Muscle layer of duodenum (tissue), 2 donors: Measurements from ENCODE around the gene CABCOCO1.

Experiments
- H3K27ac ChIP-seq: one replicate; pipeline ENCODE4 v1.7.0; 2013; ENCODE audit warnings: mild to moderate bottlenecking, low read length
- H3K27me3 ChIP-seq: one replicate; pipeline ENCODE4 v1.7.0; 2013; ENCODE audit warnings: low read depth, mild to moderate bottlenecking, control low read depth, low read length
- H3K36me3 ChIP-seq, 2 donors: one replicate each; pipeline ENCODE4 v1.7.0; 2013; ENCODE audit warnings: low read length in 2 of 2, control low read depth in 1 of 2, mild to moderate bottlenecking in 1 of 2; ENCODE audit not compliant: insufficient read depth in 2 of 2, control insufficient read depth in 1 of 2
- H3K4me1 ChIP-seq, 2 donors: one replicate each; pipeline ENCODE4 v1.7.0; 2013; ENCODE audit warnings: low read length in 2 of 2, mild to moderate bottlenecking in 2 of 2, control low read depth in 1 of 2, moderate library complexity in 1 of 2; ENCODE audit not compliant: insufficient read depth in 2 of 2, control insufficient read depth in 1 of 2
- H3K4me3 ChIP-seq, 2 donors: one replicate each; pipeline ENCODE4 v1.7.0; 2013; ENCODE audit warnings: low read length in 2 of 2, low read depth in 1 of 2, mild to moderate bottlenecking in 1 of 2
- H3K9me3 ChIP-seq, 2 donors: one replicate each; pipeline ENCODE4 v1.7.0; 2013; ENCODE audit warnings: low read length in 2 of 2, control low read depth in 1 of 2, mild to moderate bottlenecking in 1 of 2; ENCODE audit not compliant: control insufficient read depth in 1 of 2
- donor health status: healthy.

Gene CABCOCO1

GRCh38 chr10:61746377-61746776 is 83.6 kb downstream of the CABCOCO1 start:
- Histone ChIP-seq H3K4me1 (peaks cover 0 to 4% of the 10 kb centered on the region in 2 donors), H3K27me3 (no peaks in the 10 kb centered on the region), H3K4me3 (no peak overlapping the region), H3K27ac (no peak overlapping the region), H3K9me3 (peaks cover 0 to 3% of the 10 kb centered on the region in 2 donors), H3K36me3 (no peaks in the 10 kb centered on the region)

- no peak overlapping the region for H3K27ac ChIP-seq
Measured at GRCh38 chr10:61747307-61747706, 84.6 kb downstream of the CABCOCO1 start.

GRCh38 chr10:61749291-61749690 is 86.6 kb downstream of the CABCOCO1 start:
- Histone ChIP-seq H3K27ac (no peak overlapping the region), H3K4me1 (peaks cover 4 to 18% of the 10 kb centered on the region in 2 donors)

More at GRCh38 chr10:61747307-61747706, 84.6 kb downstream of the CABCOCO1 start:
- peaks cover 0 to 3% of the 10 kb centered on the region in 2 donors for H3K9me3 ChIP-seq
- peaks cover 4 to 12% of the 10 kb centered on the region in 2 donors for H3K4me1 ChIP-seq
- H3K27me3 ChIP-seq = no peaks in the 10 kb centered on the region
- H3K36me3 ChIP-seq = no peaks in the 10 kb centered on the region
- H3K4me3 ChIP-seq = no peak overlapping the region

GRCh38 chr10:61750943-61751471 is 88.3 kb downstream of the CABCOCO1 start:
- Histone ChIP-seq H3K36me3 (no peaks in the 10 kb centered on the region), H3K27me3 (no peaks in the 10 kb centered on the region), H3K27ac (peak overlapping the region; percentile 60), H3K4me3 (no peak overlapping the region), H3K4me1 (peaks cover 11 to 18% of the 10 kb centered on the region in 2 donors), H3K9me3 (no peaks in the 10 kb centered on the region)

More at GRCh38 chr10:61749291-61749690, 86.6 kb downstream of the CABCOCO1 start:
- Histone ChIP-seq H3K4me3 (no peak overlapping the region), H3K27me3 (no peaks in the 10 kb centered on the region), H3K36me3 (no peaks in the 10 kb centered on the region), H3K9me3 (peaks cover 0 to 3% of the 10 kb centered on the region in 2 donors)

- no peaks in the 10 kb centered on the region for H3K36me3 ChIP-seq
- H3K4me1 ChIP-seq = peaks cover 11 to 18% of the 10 kb centered on the region in 2 donors
- peak overlapping the region; percentile 60 for H3K27ac ChIP-seq
Measured at GRCh38 chr10:61751599-61751998, 88.9 kb downstream of the CABCOCO1 start.

GRCh38 chr10:61752111-61753011 is 89.6 kb downstream of the CABCOCO1 start:
- peak overlapping the region in 1 of 2 donors; percentile 18 for H3K4me3 ChIP-seq
- no peaks in the 10 kb centered on the region for H3K9me3 ChIP-seq
- H3K27me3 ChIP-seq = no peaks in the 10 kb centered on the region
- H3K36me3 ChIP-seq = no peaks in the 10 kb centered on the region
- H3K27ac ChIP-seq = peak overlapping the region; percentile 60
- peaks cover 11 to 18% of the 10 kb centered on the region in 2 donors for H3K4me1 ChIP-seq

More at GRCh38 chr10:61751599-61751998, 88.9 kb downstream of the CABCOCO1 start:
- H3K27me3 ChIP-seq = no peaks in the 10 kb centered on the region
- no peaks in the 10 kb centered on the region for H3K9me3 ChIP-seq
- H3K4me3 ChIP-seq = no peak overlapping the region

GRCh38 chr10:61753453-61753852 is 90.7 kb downstream of the CABCOCO1 start:
- H3K27ac ChIP-seq = no peak overlapping the region
- H3K27me3 ChIP-seq = no peaks in the 10 kb centered on the region
- peaks cover 11 to 18% of the 10 kb centered on the region in 2 donors for H3K4me1 ChIP-seq
- H3K4me3 ChIP-seq = no peak overlapping the region
- H3K9me3 ChIP-seq = no peaks in the 10 kb centered on the region
- no peaks in the 10 kb centered on the region for H3K36me3 ChIP-seq

- Histone ChIP-seq H3K27ac (peak overlapping the region; percentile 46), H3K36me3 (no peaks in the 10 kb centered on the region), H3K4me3 (no peak overlapping the region), H3K9me3 (no peaks in the 10 kb centered on the region), H3K4me1 (peaks cover 11 to 18% of the 10 kb centered on the region in 2 donors), H3K27me3 (no peaks in the 10 kb centered on the region)
Measured at GRCh38 chr10:61754587-61755550, 92.1 kb downstream of the CABCOCO1 start.

- no peaks in the 10 kb centered on the region for H3K36me3 ChIP-seq
- peaks cover 8 to 9% of the 10 kb centered on the region in 2 donors for H3K4me1 ChIP-seq
- no peak overlapping the region for H3K4me3 ChIP-seq
- H3K27me3 ChIP-seq = no peaks in the 10 kb centered on the region
- no peaks in the 10 kb centered on the region for H3K9me3 ChIP-seq
- no peak overlapping the region for H3K27ac ChIP-seq
Measured at GRCh38 chr10:61757001-61757400, 94.3 kb downstream of the CABCOCO1 start.

- Histone ChIP-seq H3K36me3 (no peaks in the 10 kb centered on the region), H3K27me3 (no peaks in the 10 kb centered on the region), H3K4me3 (no peak overlapping the region), H3K27ac (peak overlapping the region; percentile 22), H3K4me1 (peaks cover 2 to 10% of the 10 kb centered on the region in 2 donors), H3K9me3 (no peaks in the 10 kb centered on the region)
Measured at GRCh38 chr10:61757525-61758397, 95.0 kb downstream of the CABCOCO1 start.
